Smooth muscle cell (in vitro differentiated cells): ENCODE results near the gene S100A1. TPM values are rescaled to one million over a fixed set of nuclear protein-coding genes. Genes with fewer than 3 reads are reported as not detected.

Experiments
- DNase-seq: peaks from one replicate; lab custom pipeline; 2025; ENCODE audit not compliant: unreplicated experiment; lab: John Stamatoyannopoulos, UW
- H2AFZ ChIP-seq: fragments of 200-600 bp; sonication (generic); 2 replicates; pipeline ENCODE4 v1.6.0; 2016; ENCODE audit warnings: antibody characterized with exemption, low read depth, mild to moderate bottlenecking
- H3F3A ChIP-seq: fragments of 200-600 bp; sonication (generic); 2 replicates; pipeline ENCODE4 v1.6.0; 2017; ENCODE audit warnings: antibody characterized with exemption, low read depth
- H3K27ac ChIP-seq: fragments of 200-600 bp; sonication (generic); 2 replicates; pipeline ENCODE4 v1.5.1; 2016; ENCODE audit warnings: low read depth, mild to moderate bottlenecking
- H3K27me3 ChIP-seq: fragments of 200-600 bp; sonication (generic); 2 replicates; pipeline ENCODE4 v1.6.1; 2016; ENCODE audit warnings: low read depth, mild to moderate bottlenecking
- H3K36me3 ChIP-seq: fragments of 200-600 bp; sonication (generic); 2 replicates; pipeline ENCODE4 v1.5.1; 2016; ENCODE audit warnings: low read depth
- H3K4me1 ChIP-seq: fragments of 200-600 bp; sonication (generic); 2 replicates; pipeline ENCODE4 v1.5.1; 2016; ENCODE audit warnings: low read depth
- H3K4me2 ChIP-seq: fragments of 200-600 bp; sonication (generic); 2 replicates; pipeline ENCODE4 v1.6.0; 2016; ENCODE audit warnings: mild to moderate bottlenecking
- H3K4me3 ChIP-seq: fragments of 200-600 bp; sonication (generic); 2 replicates; pipeline ENCODE4 v1.5.1; 2016; ENCODE audit warnings: mild to moderate bottlenecking
- H3K79me2 ChIP-seq: fragments of 200-600 bp; sonication (generic); 2 replicates; pipeline ENCODE4 v1.6.0; 2016; ENCODE audit warnings: low read depth, mild to moderate bottlenecking
- H3K9ac ChIP-seq: fragments of 200-600 bp; sonication (generic); 2 replicates; pipeline ENCODE4 v1.6.0; 2016; ENCODE audit warnings: low read depth
- H3K9me3 ChIP-seq: fragments of 200-600 bp; sonication (generic); replicated peaks from 2 replicates; pipeline ENCODE4 v1.5.1; 2016; ENCODE audit warnings: low read depth
- H4K20me1 ChIP-seq: fragments of 200-600 bp; sonication (generic); 2 replicates; pipeline ENCODE4 v1.6.0; 2016; ENCODE audit warnings: low read depth
- WGBS: methylation state at CpG from one replicate; pipeline ENCODE4 v1.1.7; 2016; ENCODE audit warnings: low lambda C conversion rate; 5-methylcytosine and 5-hydroxymethylcytosine counted together
- polyA plus RNA-seq: library from polyadenylated mRNA; unstranded; fragments of >200 nt; fragmentation: Nextera tagmentation; extraction: Ambion mirVana; gene quantifications from 2 replicates; pipeline ENCODE4 v1.2.1, GENCODE V29; 2016
- total RNA-seq: library from RNA; depleted of rRNA; stranded (reverse); fragments of >200 nt; gene quantifications from 2 replicates; pipeline ENCODE4 v1.2.3, GENCODE V29; 2014
- TF ChIP-seq, protein P1 (sequence below): fragments of 200-600 bp; sonication (generic); IDR thresholded peaks from 2 replicates; pipeline ENCODE4 v1.5.1; 2017; ENCODE audit warnings: borderline replicate concordance, mild to moderate bottlenecking, antibody characterized with exemption; ENCODE audit not compliant: insufficient read depth, poor library complexity, severe bottlenecking

Gene S100A1
- total and polyA plus RNA-seq, 2 experiments from 2014 or later, result 1.0 to 8.3 TPM

DNA sequence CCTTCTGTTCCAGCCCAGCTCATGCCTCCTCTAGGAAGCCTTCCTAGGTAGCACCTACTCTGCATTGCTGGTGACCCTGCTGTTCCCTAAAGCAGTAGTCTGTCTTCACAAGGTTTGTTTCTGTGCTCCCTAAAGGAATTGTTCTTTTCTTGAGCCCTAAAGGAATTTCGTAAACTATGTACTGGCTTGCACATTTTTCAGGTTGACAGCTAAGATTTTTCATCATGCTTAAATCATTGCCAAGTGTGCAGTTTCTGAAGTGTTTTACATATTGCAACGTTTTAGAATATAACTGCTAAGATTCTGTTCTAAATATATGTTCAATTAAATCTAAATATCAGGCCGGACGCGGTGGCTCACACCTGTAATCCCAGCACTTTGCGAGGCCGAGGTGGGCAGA, 28.4 kb upstream of the S100A1 start:
- Histone ChIP-seq H2AFZ (no peak overlapping the region), H3K4me1 (no peaks in the 10 kb centered on the region), H3K4me2 (no peak overlapping the region), H3F3A (no peaks in the 10 kb centered on the region), H3K9me3 (no peaks in the 10 kb centered on the region), H3K27me3 (no peaks in the 10 kb centered on the region), H3K9ac (no peak overlapping the region), H4K20me1 (no peaks in the 10 kb centered on the region), H3K4me3 (no peak overlapping the region), H3K79me2 (no peaks in the 10 kb centered on the region), H3K36me3 (no peaks in the 10 kb centered on the region), H3K27ac (no peak overlapping the region)
- no peak for DNase-seq
- 92% methylated on average over 7 of the region's 7 CpGs for WGBS
- TF ChIP-seq, protein P1, sequence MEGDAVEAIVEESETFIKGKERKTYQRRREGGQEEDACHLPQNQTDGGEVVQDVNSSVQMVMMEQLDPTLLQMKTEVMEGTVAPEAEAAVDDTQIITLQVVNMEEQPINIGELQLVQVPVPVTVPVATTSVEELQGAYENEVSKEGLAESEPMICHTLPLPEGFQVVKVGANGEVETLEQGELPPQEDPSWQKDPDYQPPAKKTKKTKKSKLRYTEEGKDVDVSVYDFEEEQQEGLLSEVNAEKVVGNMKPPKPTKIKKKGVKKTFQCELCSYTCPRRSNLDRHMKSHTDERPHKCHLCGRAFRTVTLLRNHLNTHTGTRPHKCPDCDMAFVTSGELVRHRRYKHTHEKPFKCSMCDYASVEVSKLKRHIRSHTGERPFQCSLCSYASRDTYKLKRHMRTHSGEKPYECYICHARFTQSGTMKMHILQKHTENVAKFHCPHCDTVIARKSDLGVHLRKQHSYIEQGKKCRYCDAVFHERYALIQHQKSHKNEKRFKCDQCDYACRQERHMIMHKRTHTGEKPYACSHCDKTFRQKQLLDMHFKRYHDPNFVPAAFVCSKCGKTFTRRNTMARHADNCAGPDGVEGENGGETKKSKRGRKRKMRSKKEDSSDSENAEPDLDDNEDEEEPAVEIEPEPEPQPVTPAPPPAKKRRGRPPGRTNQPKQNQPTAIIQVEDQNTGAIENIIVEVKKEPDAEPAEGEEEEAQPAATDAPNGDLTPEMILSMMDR, result no peak

DNA sequence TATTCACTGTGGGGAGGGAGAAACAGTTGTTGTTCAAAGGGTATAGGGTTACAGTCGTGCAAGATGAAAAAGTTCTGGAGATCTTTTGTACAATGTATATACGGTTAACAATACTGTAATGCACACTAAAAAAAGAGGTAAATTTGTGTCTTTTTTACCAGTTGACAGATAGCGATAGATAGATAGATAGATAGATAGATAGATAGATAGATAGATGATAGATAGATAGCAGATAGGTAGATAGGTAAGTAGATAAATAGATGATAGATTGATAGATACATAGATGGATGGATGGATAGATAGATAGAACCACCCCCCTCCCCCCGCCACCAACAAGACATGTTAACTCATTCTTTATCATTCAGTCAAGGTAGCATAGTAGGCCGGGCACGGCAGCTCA, 25.5 kb upstream of the S100A1 start:
- Histone ChIP-seq H3K4me2 (no peak overlapping the region), H3K79me2 (no peaks in the 10 kb centered on the region), H3F3A (no peaks in the 10 kb centered on the region), H3K36me3 (no peaks in the 10 kb centered on the region), H2AFZ (no peak overlapping the region), H3K9me3 (no peaks in the 10 kb centered on the region), H3K27ac (no peak overlapping the region), H3K27me3 (no peaks in the 10 kb centered on the region), H3K9ac (no peak overlapping the region), H4K20me1 (no peaks in the 10 kb centered on the region), H3K4me1 (no peaks in the 10 kb centered on the region), H3K4me3 (no peak overlapping the region)
- TF ChIP-seq, protein P1, result no peak
- 93% methylated on average over 6 of the region's 6 CpGs for WGBS
- DNase-seq, result no peak

DNA sequence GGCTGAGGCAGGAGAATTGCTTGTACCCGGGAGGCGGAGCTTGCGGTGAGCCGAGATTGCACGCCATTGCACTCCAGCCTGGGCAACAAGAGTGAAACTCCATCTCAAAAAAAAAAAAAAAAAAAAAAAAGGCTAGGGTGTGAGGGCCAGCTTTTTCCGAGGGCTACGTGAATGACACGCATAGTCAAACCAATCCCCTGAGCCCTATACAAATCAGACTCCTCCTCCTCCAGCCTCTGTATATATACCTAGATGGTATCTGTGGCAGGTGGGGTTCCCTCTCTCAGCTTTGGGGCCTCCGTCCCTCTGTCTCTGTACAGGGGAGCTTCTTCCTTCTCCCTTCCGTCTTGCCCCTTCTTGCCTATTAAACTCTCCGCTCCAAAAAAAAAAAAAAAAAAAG, 22.0 kb upstream of the S100A1 start:
- no peaks in the 10 kb centered on the region for H3K36me3 ChIP-seq

DNA sequence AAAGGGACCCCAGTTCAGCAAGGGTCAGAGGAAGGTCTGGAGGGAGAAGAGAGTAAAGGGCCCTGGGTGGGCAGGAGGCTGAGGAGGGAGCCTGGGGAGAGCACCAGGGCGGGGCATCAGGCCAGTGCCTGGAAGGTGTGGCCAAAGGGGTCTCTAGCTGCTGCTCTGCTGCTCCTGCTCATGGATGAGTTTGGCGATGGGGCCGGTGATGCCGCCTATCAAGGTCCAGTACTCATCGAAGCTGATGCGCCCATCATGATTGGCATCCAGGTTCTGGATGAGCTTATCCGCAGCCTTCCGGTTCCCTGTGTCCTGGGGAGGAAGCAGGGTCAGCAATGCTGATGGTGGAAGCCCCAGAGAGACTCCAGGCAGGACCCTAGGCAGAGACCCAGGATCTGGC, 20.9 kb upstream of the S100A1 start:
- H4K20me1 ChIP-seq, result no peaks in the 10 kb centered on the region
- H3K27ac ChIP-seq, result peak overlapping the region; percentile 93
- H3K9me3 ChIP-seq, result no peaks in the 10 kb centered on the region
- H3K4me2 ChIP-seq, result no peak overlapping the region
- no peak overlapping the region for H2AFZ ChIP-seq
- no peaks in the 10 kb centered on the region for H3K36me3 ChIP-seq
- H3F3A ChIP-seq, result peaks cover 16% of the 10 kb centered on the region
- H3K4me1 ChIP-seq, result peaks cover 38% of the 10 kb centered on the region
- peaks cover 21% of the 10 kb centered on the region for H3K79me2 ChIP-seq
- TF ChIP-seq, protein P1, result no peak
- 94% methylated on average over 8 of the region's 8 CpGs for WGBS
- no peak for DNase-seq
- H3K9ac ChIP-seq, result no peak overlapping the region
- no peaks in the 10 kb centered on the region for H3K27me3 ChIP-seq
- H3K4me3 ChIP-seq, result no peak overlapping the region

More for the DNA sequence above, 22.0 kb upstream of the S100A1 start:
- H3K79me2 ChIP-seq, result peaks cover 9% of the 10 kb centered on the region
- H4K20me1 ChIP-seq, result no peaks in the 10 kb centered on the region
- WGBS, result 92% methylated on average over 8 of the region's 11 CpGs
- peaks cover 16% of the 10 kb centered on the region for H3F3A ChIP-seq
- no peak overlapping the region for H3K9ac ChIP-seq
- no peak overlapping the region for H2AFZ ChIP-seq
- H3K4me2 ChIP-seq, result no peak overlapping the region
- no peak for DNase-seq
- no peak overlapping the region for H3K4me3 ChIP-seq
- peaks cover 28% of the 10 kb centered on the region for H3K4me1 ChIP-seq
- no peaks in the 10 kb centered on the region for H3K27me3 ChIP-seq
- H3K27ac ChIP-seq, result no peak overlapping the region
- TF ChIP-seq, protein P1, result no peak
- H3K9me3 ChIP-seq, result no peaks in the 10 kb centered on the region
